Stimulated activated CD8-positive, alpha-beta memory T cell treated with anti-CD3 and anti-CD28 coated beads, Interleukin-15, amount 100 ng/mL, for 48 hours (primary cell): ENCODE measurements around the gene ERCC8.
A peak's percentile ranks its signal among the peaks of the same experiment; 100 is the strongest.
"Not testable (repeated sequence)": the region's sequence is repeated elsewhere in the genome, so short reads cannot be mapped to it uniquely, and the experiment has no call there.

Experiments
- DNase-seq, 2 donors: peaks; one replicate each; pipeline ENCODE4 v3.0.0-alpha.2; 2020; ENCODE audit warnings: low read depth in 2 of 2

The ERCC8 gene, protein sequence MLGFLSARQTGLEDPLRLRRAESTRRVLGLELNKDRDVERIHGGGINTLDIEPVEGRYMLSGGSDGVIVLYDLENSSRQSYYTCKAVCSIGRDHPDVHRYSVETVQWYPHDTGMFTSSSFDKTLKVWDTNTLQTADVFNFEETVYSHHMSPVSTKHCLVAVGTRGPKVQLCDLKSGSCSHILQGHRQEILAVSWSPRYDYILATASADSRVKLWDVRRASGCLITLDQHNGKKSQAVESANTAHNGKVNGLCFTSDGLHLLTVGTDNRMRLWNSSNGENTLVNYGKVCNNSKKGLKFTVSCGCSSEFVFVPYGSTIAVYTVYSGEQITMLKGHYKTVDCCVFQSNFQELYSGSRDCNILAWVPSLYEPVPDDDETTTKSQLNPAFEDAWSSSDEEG

DNA sequence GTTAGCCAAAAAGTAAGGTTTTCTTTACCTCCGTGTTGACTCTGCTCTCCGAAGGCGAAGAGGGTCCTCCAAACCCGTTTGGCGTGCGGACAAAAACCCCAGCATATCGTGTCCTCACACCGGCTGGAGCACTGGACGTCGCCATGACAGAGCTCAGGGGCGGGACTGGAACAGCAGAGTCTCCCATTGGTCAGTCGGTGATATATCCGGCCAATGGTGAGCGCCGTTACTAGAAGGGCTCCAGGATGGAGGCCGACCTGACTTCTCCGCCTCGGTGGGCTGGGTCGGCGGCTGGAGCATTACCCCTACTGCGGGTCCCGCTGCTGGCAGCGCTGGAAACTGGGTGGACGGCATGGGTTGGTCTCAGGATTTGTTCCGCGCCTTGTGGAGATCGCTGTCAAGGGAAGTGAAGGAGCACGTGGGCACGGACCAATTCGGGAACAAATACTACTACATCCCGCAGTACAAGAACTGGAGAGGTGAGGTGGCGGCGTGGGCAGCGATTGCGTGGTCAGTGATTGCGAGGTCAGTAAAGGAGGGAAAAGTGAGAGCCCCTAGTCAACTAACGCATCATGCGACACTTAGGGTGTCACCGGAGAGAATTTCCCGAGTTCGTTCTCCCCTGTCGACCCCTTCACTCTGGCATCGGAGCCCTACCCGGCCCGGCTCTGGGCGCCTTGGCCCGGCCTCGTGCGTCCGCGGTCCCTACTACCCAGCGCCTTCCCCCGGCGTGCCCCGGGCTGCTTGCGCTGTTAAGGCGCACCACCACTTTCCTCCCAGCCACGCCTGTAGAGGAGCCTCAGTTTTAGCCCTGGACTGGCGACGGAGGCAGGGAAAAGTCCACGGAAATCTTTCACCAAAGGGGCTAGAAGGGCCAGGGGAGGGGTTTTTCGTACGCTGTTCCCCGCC lies at the start of gene ERCC8, which contains the start of gene NDUFAF2:
TSS of gene ERCC8 (minus strand) at position 167 of the 909 bp plus-strand sequence. CDS start at position 105, 62 bp downstream.
TSS of gene NDUFAF2 (plus strand) at position 302 of the 909 bp plus-strand sequence. CDS start at position 353, 51 bp downstream.
- DNase-seq, result peak; percentile 78 to 81

DNA sequence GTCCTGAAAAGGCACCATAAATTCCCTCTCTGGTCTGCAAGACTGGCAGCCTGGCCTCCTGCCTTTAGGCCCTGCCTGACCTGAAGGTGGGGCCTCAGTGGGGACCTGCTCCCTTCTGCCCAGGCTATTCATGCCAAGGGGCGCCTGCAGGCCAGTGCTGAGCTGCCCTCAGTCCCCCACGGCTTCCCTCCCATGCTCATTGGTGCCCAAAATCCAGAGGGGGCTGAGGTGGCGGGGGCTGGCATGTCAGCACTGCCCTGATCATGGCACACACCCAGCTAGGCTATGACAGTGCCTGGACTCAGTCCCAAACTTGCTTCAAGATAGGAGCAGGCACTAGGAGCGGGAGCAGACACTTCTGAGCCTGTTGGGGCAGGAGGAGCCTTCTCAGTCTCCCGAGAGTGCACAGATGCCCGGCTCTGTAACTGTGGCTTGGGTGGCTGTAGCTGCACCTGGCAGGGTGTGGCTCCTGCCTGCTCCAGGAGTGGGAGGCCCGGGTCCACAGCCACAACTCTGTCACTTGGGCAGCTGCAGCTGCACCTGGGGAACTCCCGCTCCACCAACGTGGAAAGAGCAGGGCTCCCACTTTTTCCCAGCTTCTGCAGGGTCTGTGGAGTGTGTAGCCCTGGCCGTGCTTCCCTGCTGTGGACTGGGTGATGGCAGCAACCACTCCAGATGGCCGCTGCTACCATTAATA lies 49.2 kb upstream of the ERCC8 start:
- no peak for DNase-seq

GRCh38 chr5:60993425-60993824 lies 48.6 kb upstream of the ERCC8 start:
- no peak for DNase-seq

- DNase-seq, result no peak
These were observed 48.0 kb upstream of the ERCC8 start for GRCh38 chr5:60992871-60993270.

DNA sequence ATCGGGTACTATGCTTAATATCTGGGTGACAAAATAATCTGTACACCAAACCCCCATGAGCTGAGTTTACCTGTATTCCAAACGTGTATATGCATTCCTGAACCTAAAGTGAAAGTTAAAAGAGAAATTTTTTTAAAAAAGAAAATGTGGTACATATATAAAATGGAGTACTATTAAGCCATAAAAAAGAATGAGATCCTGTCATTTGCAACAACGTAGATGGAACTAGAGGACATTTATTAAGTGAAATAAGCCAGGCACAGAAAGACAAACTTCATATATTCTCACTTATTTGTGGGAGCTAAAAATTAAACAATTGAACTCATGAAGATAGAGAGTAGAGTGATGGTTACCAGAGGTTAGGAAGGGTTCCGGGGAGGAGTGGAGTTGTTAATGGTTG lies 44.9 kb upstream of the ERCC8 start:
- no peak for DNase-seq

DNA sequence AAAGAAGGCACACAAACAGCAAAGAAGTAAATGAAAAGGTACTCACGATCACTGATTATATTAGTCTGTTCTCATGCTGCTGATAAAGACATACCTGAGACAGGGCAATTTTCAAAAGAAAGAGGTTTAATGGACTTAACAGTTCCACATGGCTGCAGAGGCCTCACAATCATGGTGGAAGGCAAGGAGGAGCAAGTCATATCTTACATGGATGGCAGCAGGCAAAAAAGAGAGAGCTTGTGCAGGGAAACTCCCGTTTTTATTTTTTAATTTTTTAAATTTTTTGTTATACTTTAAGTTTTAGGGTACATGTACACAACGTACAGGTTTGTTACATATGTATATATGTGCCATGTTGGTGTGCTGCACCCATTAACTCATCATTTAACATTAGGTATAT lies 37.3 kb upstream of the ERCC8 start:
- not testable (repeated sequence) for DNase-seq

DNA sequence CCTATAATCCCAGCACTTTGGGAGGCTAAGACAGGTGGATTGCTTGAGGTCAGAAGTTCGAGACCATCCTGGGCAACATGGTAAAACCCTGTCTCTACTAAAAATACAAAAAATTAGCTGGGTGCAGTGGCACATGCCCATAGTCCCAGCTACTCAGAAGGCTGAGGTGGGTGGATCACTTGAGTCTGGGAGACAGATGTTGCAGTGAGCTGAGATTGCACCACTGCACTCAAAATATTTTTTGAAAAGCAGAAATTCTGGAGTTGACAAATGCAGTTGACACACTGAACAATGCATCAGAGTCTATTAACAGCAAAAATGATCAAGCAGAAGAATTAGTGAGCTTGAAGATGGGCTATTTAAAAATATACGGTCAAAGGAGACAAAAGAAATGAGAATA lies 35.6 kb upstream of the ERCC8 start:
- DNase-seq, result no peak

DNA sequence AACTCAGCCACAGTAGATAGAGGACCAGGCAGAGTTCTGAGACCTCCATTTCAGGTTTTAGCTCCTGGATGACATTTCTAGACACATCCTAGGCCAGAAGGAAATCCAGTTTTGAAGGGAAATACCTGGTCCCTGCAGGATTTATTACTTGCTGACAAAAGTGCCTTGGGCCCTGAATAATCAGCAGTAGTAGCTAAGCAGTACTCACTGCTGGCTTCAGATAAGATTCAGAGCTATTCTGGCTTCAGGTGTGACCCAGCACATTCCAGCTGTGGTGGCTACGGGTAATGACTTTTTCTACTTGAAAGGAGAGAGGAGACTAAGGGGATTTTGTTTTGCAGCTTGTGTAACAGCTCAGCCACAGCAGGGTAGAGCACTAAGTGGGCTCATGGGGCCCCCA lies 34.1 kb upstream of the ERCC8 start:
- DNase-seq, result no peak

- DNase-seq, result no peak
These were observed 33.3 kb upstream of the ERCC8 start for GRCh38 chr5:60977956-60978737.

DNA sequence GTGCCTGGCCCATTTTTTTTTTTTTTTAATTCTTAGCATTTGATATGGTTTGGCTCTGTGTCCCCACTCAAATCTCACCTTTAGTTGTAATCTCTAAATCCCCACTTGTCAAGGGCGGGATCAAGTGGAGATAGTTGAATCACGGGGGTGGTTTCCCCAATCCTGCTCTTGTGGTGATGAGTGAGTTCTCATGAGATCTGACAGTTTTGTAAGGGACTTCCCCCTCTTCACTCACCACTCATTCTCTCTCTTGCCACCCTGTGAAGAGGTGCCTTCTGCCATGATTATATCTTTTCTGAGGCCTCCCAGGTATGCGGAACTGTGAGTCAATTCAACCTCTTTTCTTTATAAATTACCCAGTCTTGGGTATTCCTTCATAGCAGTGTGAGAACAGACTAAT lies 27.4 kb upstream of the ERCC8 start:
- DNase-seq, result peak; percentile 9 to 39

DNA sequence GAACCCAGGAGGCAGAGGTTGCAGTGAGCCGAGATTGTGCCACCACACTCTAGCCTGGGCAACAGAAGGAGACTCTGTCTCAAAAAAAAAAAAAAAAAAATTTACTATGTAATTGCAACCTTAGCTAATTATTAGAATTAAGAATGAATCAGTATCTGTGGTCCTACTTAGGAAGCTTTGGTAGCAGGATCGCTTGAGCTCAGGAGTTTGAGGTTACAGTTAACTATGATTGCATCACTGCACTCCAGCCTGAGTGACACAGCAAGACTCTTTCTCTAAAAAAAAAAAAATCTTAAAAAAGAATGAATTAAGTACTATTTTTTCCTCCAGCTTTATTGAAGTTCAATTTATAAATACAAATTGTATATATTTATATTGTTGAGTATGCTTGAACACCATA lies 16.8 kb upstream of the ERCC8 start:
- DNase-seq, result no peak

GRCh38 chr5:60960591-60960990 lies 15.7 kb upstream of the ERCC8 start:
- no peak for DNase-seq

GRCh38 chr5:60959156-60959555 lies 14.3 kb upstream of the ERCC8 start:
- DNase-seq, result no peak

DNA sequence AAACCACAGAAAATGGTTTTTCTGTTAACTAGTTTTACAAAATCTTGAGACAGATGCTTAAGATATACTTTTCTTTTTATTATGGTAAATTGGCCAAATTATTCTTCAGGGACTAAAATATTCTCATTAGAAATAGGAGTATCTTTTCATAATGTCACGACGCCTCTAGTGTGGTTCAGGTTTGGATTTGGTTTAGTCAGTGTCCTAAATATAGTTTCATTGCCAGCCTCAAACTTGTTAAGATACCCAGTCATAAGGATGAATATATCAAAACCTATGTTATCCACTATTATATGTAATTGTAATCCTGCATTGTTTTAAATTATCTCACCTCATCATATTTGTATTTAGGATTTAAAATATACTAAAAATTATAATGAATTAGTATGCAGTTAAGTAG lies 13.8 kb upstream of the ERCC8 start:
- DNase-seq, result no peak

DNA sequence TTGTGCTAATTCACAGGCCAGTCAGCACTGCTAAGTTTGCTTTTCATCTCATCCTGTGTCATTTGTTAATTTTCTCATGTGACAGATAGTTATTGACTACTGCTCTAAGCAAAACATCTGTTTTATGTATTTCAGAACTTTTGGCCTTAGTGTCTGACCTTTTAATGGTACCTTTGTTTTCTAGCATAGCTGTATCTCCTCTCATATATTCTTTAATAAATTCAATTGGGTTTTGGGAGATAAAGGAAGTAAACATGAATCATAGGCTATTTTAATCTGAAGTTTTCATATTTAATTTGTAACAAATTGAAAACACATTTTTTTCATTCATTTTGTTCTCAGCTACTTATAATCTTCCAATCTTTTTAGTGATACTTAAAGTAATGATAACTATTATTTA lies 13.2 kb upstream of the ERCC8 start:
- DNase-seq, result no peak

GRCh38 chr5:60955239-60955638 lies 10.4 kb upstream of the ERCC8 start:
- DNase-seq, result no peak

DNA sequence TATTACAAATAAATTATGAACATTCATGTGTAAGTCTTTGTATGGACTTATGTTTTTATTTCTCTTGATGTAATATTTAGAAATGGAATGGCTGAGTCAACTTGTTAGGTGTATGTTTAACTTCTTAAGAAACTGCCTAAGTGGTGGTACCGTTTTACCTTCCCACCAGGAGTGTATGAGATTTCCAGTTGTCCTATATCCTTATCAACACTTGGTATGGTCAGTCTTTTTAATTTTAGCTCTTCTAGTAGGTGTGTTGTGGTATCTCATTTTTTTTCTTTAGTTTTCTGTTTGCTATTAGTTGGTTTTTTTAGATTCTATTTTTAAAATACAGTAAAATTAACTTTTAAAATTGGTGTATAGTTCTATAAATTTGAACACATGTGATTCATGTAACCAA lies 3.9 kb upstream of the ERCC8 start:
- DNase-seq, result no peak

GRCh38 chr5:60945813-60946187 lies 930 bp upstream of the ERCC8 start:
- no peak for DNase-seq

- DNase-seq, result no peak
These were observed 1.2 kb downstream of the ERCC8 start for GRCh38 chr5:60943624-60944023.

DNA sequence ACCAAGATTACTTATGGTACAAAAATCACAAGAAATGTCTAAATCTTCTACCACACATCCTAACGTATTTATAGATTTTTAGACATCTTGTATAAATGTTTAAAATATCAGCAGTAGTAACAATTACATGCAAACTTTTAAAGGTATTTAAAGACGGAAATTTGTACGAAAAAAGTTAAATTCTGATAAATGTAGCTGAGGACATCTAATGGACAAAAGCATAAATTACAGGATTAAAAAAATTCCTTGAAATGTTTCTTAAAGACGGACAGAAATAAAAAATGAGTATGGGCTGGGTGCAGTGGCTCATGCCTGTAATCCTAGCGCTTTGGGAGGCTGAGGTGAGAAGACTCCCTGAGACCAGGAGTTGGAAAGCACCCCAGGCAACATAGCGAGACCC lies 15.8 kb downstream of the ERCC8 start:
- no peak for DNase-seq

DNA sequence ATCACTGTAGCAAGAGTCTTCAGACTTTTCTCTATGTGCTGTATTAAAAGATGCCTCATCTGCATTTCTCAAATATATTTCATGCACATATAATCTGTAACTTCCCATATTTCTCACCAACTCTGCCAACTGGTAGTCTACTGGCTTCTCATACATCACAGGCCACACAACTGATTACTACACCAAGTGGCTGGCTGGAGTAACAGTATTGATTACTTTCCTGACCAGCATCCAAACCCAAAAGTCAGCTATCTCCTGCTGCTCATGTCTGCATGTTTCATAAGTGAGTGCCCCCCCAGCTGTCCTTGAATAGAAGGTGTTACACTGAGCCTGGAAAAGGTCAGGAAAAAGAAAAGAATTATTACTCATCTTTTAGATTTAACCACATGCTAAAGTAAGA lies 17.4 kb downstream of the ERCC8 start:
- no peak for DNase-seq
